Coronary artery (tissue), 2 donors: Measurements from ENCODE around the gene LBHD2.

Source experiments
- DNase-seq: peaks from one replicate; pipeline ENCODE4 v3.0.0-alpha.2; 2017; ENCODE audit warnings: low spot score
- H3K27ac ChIP-seq, 2 donors: fragments of 200-600 bp; sonication (generic); one replicate each; pipeline ENCODE4 v1.5.1; 2016 to 2019
- H3K4me3 ChIP-seq: fragments of 200-600 bp; sonication (generic); 2 replicates; pipeline ENCODE4 v1.5.1; 2016; ENCODE audit warnings: mild to moderate bottlenecking, moderate library complexity
- TF ChIP-seq, protein P1 (sequence below): fragments of 200-600 bp; sonication (generic); IDR thresholded peaks from one replicate; pipeline ENCODE4 v1.5.1; 2019; ENCODE audit warnings: antibody characterized with exemption

LBHD2 gene

DNA sequence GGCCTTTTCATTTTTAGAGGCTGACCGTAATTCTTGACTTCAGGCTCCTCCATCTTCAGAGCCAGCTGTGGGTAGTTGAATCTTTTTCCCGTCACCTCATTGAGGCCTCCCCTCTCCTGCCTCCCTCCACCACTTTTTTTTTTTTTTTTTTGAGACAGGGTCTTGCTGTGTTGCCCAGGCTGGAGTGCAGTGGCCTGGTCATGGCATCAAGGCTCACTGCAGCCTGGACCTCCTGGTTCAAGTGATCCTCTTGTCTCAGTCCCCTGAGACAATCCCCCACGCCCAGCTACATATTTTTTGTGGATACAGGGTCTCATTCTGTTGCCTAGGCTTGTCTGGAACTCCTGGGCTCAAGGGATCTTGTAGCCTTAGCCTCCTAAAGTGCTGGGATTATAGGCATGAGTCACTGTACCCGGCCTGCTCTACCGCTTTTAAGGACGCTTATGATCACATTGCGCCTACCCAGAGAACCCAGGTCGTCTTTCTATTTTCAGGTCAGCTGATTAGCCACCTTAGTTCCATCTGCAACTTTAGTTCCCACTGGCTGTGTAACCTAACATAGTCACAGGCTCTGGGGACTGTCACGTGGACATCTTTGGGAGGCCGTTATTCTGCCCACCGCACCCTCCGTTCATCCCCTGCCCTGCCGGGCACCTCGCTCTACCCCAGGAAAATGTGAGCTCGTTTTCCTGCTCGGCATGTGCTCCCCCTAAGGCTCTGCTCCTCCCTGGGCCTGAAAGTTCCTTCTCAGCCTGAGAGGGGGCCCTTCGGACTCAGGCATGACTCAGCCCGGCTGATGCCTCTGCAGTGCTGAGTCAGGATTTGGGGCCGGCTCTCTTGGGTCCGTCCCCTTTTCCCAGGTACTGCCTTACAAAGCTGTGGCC, 52.6 kb downstream of the LBHD2 start:
- no peak overlapping the region for H3K4me3 ChIP-seq
- TF ChIP-seq, protein P1, sequence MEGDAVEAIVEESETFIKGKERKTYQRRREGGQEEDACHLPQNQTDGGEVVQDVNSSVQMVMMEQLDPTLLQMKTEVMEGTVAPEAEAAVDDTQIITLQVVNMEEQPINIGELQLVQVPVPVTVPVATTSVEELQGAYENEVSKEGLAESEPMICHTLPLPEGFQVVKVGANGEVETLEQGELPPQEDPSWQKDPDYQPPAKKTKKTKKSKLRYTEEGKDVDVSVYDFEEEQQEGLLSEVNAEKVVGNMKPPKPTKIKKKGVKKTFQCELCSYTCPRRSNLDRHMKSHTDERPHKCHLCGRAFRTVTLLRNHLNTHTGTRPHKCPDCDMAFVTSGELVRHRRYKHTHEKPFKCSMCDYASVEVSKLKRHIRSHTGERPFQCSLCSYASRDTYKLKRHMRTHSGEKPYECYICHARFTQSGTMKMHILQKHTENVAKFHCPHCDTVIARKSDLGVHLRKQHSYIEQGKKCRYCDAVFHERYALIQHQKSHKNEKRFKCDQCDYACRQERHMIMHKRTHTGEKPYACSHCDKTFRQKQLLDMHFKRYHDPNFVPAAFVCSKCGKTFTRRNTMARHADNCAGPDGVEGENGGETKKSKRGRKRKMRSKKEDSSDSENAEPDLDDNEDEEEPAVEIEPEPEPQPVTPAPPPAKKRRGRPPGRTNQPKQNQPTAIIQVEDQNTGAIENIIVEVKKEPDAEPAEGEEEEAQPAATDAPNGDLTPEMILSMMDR: no peak
- no peak overlapping the region for H3K27ac ChIP-seq
- no peak for DNase-seq

DNA sequence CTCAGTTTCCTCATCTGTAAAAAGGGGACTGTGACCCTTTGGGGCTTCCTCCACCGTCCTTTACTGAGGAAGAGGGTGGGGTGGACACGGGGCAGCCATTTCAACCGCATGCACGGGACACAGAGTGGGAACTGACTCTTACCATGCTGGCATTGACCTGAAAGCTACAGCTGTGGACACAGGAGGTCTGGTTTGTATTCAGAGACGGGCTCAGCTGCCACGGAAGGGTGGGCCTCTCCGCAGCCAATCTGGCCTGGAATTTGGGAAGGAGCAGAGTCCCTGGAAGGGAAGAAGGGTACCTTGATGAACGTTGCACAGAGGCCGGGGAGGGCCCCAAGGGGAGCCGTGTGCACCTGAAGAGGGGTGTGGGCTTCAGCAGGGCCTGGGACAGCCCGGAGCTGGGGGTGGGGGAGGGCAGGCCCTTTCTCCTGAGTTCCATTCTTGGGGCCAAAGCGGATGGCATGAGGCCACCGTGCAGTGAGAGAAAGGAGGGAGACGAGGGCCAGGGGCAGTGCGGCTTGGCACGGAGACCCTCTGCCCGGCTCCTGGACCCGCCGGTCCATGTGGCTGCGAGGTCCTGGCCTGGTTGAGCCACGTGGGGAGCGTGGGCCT, 53.8 kb downstream of the LBHD2 start:
- Histone ChIP-seq H3K27ac (no peak overlapping the region), H3K4me3 (no peak overlapping the region)

DNA sequence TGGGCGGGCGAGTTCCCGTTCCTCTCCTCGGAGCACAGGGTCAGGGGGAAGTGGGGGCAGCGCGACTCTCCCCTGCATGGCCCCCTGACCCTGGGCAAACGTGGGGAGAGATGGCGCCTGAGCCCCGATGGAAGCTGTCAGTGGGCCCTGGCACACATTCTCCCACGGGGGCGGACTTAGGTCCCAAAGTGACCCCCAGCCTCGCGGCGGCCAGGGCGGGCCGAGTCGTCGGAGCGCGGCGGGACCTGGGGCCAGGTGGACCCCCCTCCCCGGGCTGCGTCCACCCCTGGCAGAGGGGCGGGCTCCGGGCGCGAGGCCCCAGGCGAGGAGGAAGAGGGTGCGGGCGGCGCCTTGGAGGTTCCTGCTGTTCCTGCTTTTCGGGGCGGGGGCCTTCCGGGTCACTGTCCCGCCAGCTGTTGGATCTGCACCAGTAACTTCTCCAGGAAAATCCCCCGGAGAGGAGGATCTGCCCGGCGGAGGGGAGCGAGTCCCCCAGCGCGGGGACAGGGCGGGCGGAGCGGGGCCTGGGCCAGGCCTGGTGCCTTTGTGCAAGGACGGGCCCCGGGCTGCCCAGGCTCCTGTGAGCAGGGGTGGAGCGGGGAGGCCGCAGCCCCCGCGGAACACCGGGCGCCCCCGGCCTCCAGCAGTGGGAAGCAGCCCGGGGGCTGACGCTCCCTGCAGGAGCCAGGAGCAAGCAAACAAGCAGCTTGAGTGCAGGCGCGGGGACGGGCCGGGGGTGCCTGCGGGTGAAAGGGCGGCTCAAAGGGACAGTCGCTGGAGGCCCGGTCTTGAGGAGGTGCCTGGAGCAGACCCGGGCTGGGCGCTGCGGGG, 54.5 kb downstream of the LBHD2 start:
- Histone ChIP-seq H3K27ac (peak overlapping the region in 1 of 2 donors; percentile 20), H3K4me3 (peak overlapping the region; percentile 49)
- TF ChIP-seq, protein P1: no peak
- DNase-seq: no peak

More for the DNA sequence above, 53.8 kb downstream of the LBHD2 start:
- no peak for DNase-seq
- TF ChIP-seq, protein P1: no peak

DNA sequence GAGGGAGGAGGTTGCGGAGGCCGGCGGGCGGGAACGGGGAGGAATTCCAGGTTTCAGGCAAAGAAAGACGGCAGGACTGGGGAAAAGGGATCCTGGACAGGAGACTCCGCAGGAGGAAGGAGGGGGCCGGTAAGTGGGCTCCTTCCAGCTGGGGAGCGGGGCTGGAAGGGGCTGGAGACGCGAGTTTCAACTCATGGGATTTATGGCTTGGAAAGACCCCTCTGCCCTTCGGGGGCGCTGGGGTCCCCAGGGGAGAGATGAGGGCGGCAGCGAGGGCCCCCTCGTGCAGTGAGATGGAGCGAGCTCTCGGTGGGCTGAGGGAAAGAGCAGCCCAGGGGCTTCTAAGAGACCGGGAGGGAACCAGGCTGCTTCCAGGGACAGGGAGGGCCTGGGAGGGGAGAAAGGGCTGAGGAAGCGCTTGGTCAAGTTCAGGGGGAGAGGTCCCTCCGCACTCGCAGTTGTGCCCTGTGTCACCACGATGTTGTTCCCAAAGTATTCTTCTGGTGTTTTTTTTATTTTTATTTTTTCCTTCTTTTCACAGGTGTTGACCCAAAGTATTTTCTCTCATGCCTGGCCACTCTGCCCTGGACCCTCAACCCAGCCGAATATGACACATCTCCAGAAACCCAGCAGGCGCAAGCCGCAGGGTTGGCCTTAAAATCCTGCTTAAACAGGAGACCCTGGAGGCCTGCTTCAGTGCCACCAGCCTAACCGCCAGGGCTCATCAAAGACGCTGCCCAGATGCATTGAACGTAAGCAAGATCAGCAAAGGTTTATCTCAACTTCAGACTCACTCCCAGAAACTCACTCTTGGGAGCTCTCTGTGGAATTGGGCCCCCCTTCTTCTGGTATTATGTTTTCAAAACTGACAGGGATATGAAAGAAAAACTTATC, 55.4 kb downstream of the LBHD2 start:
- Histone ChIP-seq H3K27ac (no peak overlapping the region), H3K4me3 (peak overlapping the region; percentile 49)
- DNase-seq: no peak
- TF ChIP-seq, protein P1: no peak
